PC-3 (cell line): Measurements from ENCODE around the gene STX2.

ENCODE experiments used
- CTCF ChIP-seq: fragments of 300-600 bp; sonication (generic); conservative IDR thresholded peaks from 2 replicates; pipeline ENCODE4 v1.5.1; 2017; ENCODE audit warnings: antibody characterized with exemption, low read depth, mild to moderate bottlenecking, low read length
- EZH2 ChIP-seq: fragments of 300-600 bp; sonication (generic); IDR thresholded peaks from one replicate; pipeline ENCODE4 v1.6.1; 2017; ENCODE audit warnings: antibody characterized with exemption, mild to moderate bottlenecking, low read length; ENCODE audit not compliant: unreplicated experiment

- TF ChIP-seq CTCF (no peak), EZH2 (no peak)
Measured at GRCh38 chr12:130746546-130746945, 92.5 kb downstream of the STX2 start.
